Testis (tissue), 3 donors: Measurements from ENCODE around the gene LRRC47. TPM values are rescaled to one million over a fixed set of nuclear protein-coding genes. Genes with fewer than 3 reads are reported as not detected.

Source experiments
- DNase-seq: peaks from one replicate; pipeline ENCODE4 v3.0.0-alpha.2; 2019
- H3K27ac ChIP-seq, 2 donors: fragments of 200-600 bp; sonication (generic); one replicate each; pipeline ENCODE4 v1.5.1; 2019
- H3K27me3 ChIP-seq: fragments of 200-600 bp; sonication (generic); one replicate; pipeline ENCODE4 v1.5.1; 2019
- H3K36me3 ChIP-seq: fragments of 200-600 bp; sonication (generic); one replicate; pipeline ENCODE4 v1.5.1; 2017; ENCODE audit warnings: low read depth; ENCODE audit errors: missing control alignments
- H3K4me1 ChIP-seq: fragments of 200-600 bp; sonication (generic); one replicate; pipeline ENCODE4 v1.5.1; 2019
- H3K4me3 ChIP-seq, 2 donors: fragments of 200-600 bp; sonication (generic); one replicate each; pipeline ENCODE4 v1.5.1; 2017 to 2019
- H3K9me3 ChIP-seq: fragments of 200-600 bp; sonication (generic); one replicate; pipeline ENCODE4 v1.5.1; 2017
- POLR2A ChIP-seq: fragments of 450-650 bp; IDR thresholded peaks from one replicate; pipeline ENCODE4 v1.6.1; 2017; ENCODE audit warnings: antibody characterized with exemption, mild to moderate bottlenecking, moderate library complexity
- WGBS, 2 donors: methylation state at CpG; one replicate each; pipeline ENCODE4 v1.1.5; 2018; 5-methylcytosine and 5-hydroxymethylcytosine counted together
- intact Hi-C: fragments of 100-400 bp; cut with DNase I; formaldehyde crosslinking; loops from one replicate; pipeline ENCODE4 v1.15.1; 2023; ENCODE audit warnings: low total_unique reads
- polyA plus RNA-seq: library from polyadenylated mRNA; stranded (reverse); fragments of 350-450 nt; fragmentation: Illumina TruSeq; extraction: RNeasy Lipid Tissue Mini Kit (QIAGEN cat#74804); gene quantifications from one replicate; pipeline ENCODE4 v1.2.3, GENCODE V29; 2014; ENCODE audit warnings: low read depth, low replicate concordance; ENCODE audit not compliant: insufficient read depth
- total RNA-seq, 2 donors: library from RNA; depleted of rRNA; stranded (reverse); fragments of >200 nt; gene quantifications; one replicate each; pipeline ENCODE4 v1.2.3, GENCODE V29; 2016
- TF ChIP-seq, protein P1 (sequence below), 3 experiments: fragments of 450-650 bp in 2 of 3; fragments of 200-600 bp in 1 of 3; sonication (generic) in 1 of 3; IDR thresholded peaks; one replicate each; pipeline ENCODE4 v1.5.1; 2016 to 2019; ENCODE audit warnings: antibody characterized with exemption in 3 of 3, mild to moderate bottlenecking in 2 of 3, moderate library complexity in 1 of 3

LRRC47 gene
- total and polyA plus RNA-seq, 3 donors from 2014 or later = 27.6 to 46.6 (median 45.9) TPM

DNA sequence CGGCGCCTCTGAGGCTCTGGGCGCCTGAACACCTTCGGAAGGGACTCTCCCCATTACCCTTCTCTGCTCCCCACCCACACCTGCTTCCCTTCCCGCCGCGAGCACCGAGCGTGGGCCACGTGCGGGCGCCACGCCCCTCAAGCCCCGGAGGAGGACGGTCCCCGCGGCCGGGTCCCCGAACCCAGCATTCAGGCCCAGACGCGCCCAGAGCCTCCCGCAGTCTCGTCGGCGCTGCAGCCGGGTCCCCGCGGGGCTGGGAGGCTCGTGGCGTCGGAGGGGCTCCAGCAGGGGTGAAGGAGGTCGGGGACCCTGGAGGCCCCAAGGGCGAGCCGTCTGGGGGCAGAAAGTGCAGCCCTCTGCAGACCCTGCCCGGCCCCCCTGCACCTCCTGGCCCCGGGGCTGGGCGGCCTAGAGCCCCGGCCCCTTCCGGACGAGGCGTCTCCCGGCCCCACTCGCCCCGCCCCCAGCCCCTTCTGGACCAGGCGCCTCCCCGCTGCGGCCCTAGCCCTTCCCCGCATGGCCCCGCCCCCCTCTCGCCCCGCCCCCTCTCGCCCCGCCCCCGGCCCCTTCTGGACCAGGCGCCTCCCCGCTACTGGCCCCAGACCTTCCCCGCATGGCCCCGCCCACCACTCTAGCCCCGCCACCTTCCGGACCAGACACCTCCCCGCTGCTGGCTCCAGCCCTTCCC lies 24.1 kb downstream of the LRRC47 start:
- Histone ChIP-seq H3K9me3 (no peaks in the 10 kb centered on the region), H3K36me3 (no peaks in the 10 kb centered on the region), H3K27me3 (no peaks in the 10 kb centered on the region), H3K4me1 (peaks cover 45% of the 10 kb centered on the region), H3K4me3 (peak overlapping the region; percentile 62 to 70), H3K27ac (peak overlapping the region; percentile 76 to 87)
- intact Hi-C loops = no loop called here
- peak; percentile 96 for DNase-seq
- no peak for TF ChIP-seq POLR2A
- TF ChIP-seq, protein P1, sequence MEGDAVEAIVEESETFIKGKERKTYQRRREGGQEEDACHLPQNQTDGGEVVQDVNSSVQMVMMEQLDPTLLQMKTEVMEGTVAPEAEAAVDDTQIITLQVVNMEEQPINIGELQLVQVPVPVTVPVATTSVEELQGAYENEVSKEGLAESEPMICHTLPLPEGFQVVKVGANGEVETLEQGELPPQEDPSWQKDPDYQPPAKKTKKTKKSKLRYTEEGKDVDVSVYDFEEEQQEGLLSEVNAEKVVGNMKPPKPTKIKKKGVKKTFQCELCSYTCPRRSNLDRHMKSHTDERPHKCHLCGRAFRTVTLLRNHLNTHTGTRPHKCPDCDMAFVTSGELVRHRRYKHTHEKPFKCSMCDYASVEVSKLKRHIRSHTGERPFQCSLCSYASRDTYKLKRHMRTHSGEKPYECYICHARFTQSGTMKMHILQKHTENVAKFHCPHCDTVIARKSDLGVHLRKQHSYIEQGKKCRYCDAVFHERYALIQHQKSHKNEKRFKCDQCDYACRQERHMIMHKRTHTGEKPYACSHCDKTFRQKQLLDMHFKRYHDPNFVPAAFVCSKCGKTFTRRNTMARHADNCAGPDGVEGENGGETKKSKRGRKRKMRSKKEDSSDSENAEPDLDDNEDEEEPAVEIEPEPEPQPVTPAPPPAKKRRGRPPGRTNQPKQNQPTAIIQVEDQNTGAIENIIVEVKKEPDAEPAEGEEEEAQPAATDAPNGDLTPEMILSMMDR (IDR thresholded peaks at IDR 0.05) = no peak
- WGBS, 2 donors = 2% methylated on average over 28 of the region's 61 CpGs; no CpG with 5 or more reads in 1 of the 2 donors

DNA sequence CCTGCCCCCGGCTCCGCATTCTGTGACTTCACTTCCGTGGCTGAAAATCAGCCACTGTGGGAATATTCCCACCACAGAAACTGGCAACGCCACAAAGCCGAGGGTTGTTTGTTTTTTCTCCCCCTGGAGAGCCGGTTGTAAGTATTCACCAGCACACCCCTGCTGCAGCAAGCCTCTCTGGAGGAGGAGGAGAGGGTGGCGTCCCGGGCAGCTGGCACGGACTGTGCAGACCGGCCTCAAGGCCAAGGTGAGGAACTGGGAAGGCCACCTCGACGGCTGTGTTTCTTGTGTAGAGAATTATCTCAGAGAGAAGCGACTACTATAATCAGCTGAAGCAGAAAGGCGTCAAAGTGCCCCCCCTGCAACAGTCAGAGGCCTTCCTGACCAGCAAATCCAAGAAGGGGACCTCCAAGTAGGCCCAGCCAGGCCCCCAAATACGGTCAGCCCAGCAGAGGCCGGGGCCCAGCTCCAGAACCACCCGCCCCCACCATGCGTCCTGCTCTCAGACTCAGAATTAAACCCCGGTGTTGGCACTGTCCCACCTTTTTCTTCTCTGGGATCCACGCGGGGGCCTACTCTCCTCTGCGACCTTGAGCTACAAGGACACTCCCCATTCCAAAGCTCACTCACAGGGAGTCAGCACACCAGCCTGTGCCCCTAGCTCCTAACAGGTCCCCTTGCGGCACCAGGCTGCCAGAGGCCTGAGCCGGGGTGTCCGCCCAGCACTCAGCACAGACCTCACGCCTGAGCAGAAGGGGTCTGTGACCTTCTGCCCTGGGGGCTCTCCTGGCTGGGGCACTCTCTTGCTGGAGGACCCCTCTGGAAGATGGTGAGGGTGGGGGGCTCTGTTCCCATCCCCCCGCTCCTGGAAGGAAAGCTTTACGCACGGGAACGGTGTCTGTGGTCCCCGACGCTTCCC lies 24.9 kb downstream of the LRRC47 start:
- peak overlapping the region; percentile 12 to 60 for H3K27ac ChIP-seq
- peak; percentile 75 for DNase-seq
- H3K36me3 ChIP-seq = no peaks in the 10 kb centered on the region
- H3K27me3 ChIP-seq = no peaks in the 10 kb centered on the region
- intact Hi-C loops = no loop called here
- H3K4me3 ChIP-seq = peak overlapping the region; percentile 62 to 70
- H3K4me1 ChIP-seq = peaks cover 40% of the 10 kb centered on the region
- no peaks in the 10 kb centered on the region for H3K9me3 ChIP-seq
- TF ChIP-seq, protein P1 (IDR thresholded peaks at IDR 0.05) = no peak
- TF ChIP-seq POLR2A = no peak
- 16 to 26% methylated on average over 20 to 32 of the region's 32 CpGs for WGBS, 2 donors

GRCh38 chr1:3770047-3770765 lies 26.1 kb downstream of the LRRC47 start:
- H3K4me3 ChIP-seq = no peak overlapping the region
- 77 to 88% methylated on average over 5 to 16 of the region's 16 CpGs for WGBS, 2 donors
- H3K27me3 ChIP-seq = no peaks in the 10 kb centered on the region
- DNase-seq = no peak
- H3K4me1 ChIP-seq = peaks cover 28% of the 10 kb centered on the region
- intact Hi-C loops = no loop called here
- H3K9me3 ChIP-seq = no peaks in the 10 kb centered on the region
- no peak overlapping the region for H3K27ac ChIP-seq
- no peaks in the 10 kb centered on the region for H3K36me3 ChIP-seq
- TF ChIP-seq, protein P1 (IDR thresholded peaks at IDR 0.05) = no peak
- no peak for TF ChIP-seq POLR2A

DNA sequence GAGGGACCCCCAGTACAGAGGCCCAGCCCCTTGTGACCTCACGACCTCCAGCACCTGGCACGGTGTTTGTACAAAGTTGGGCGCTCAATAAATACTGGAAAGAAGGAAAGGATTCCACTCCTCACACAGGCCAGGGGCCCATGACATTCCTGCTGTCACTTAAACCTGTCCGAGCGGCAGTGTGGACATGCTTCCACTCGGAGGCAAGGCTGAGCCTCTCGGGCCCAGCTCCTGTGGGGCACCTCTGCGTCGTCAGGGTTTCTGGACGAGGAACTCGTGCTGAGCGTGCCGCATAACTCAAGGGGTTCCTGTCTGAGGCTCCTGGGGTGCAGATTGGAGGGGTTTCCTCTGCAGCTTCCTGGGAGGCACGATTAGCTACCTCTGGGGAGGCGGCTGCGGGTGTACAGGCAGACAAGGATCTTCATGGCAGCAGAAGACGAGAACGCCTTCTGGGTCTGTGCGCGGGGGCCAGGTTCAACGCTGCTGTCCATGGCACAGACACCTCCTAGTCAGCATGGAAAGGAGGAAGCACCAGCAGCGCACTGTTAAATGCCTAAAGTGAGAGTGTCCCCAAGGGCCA lies 27.4 kb downstream of the LRRC47 start:
- Histone ChIP-seq H3K4me1 (peaks cover 20% of the 10 kb centered on the region), H3K27ac (no peak overlapping the region), H3K9me3 (no peaks in the 10 kb centered on the region), H3K27me3 (no peaks in the 10 kb centered on the region), H3K4me3 (no peak overlapping the region), H3K36me3 (no peaks in the 10 kb centered on the region)
- intact Hi-C loops = no loop called here
- TF ChIP-seq, protein P1 (IDR thresholded peaks at IDR 0.05) = no peak
- TF ChIP-seq POLR2A = no peak
- DNase-seq = no peak
- WGBS, 2 donors = 83 to 94% methylated on average over 14 to 22 of the region's 22 CpGs
